ENCODE results near the gene PSAT1.

PSAT1 gene

DNA sequence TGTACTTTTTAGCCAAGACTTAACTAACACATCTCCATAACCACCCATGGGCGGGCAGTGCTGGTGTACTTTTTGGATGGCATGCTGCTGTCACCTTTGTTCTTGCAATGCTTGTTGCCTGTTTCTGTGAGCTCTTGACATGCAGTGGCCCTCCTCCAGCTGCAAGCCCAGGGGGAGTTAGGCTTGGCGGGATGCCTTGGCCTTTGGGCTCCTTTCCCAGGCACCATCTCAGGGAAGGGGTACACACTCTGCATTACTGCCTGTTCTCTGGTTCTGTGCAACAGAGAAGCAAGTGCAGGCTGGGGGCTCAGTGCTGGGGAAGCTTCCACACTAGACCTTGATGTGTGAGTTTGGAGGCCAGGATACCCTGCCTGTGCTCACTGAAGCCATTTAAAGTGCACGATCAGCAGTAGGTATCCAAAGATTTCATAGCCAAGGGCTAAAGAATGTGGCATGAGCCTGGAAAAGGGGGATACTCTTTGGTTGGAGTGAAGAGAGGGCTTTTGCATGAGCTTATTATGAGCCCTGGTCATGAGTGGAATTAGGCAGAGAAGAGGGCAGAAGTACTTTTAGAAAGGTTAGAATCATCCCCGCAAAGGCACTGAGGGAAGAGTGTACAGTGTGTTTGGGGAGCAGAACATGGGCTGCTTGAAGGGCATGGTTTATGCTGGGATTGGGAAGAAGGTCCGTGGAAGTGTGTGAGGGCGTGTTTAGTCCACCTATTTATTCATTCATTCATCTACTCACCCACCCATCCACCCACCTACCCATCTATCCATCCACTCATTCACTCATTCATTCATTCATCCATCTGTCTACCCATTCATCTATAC is 22.5 kb downstream of the PSAT1 start:
- DNase-seq, result no peak

GRCh38 chr9:78320030-78320693 is 23.2 kb downstream of the PSAT1 start:
- no peak for DNase-seq

DNA sequence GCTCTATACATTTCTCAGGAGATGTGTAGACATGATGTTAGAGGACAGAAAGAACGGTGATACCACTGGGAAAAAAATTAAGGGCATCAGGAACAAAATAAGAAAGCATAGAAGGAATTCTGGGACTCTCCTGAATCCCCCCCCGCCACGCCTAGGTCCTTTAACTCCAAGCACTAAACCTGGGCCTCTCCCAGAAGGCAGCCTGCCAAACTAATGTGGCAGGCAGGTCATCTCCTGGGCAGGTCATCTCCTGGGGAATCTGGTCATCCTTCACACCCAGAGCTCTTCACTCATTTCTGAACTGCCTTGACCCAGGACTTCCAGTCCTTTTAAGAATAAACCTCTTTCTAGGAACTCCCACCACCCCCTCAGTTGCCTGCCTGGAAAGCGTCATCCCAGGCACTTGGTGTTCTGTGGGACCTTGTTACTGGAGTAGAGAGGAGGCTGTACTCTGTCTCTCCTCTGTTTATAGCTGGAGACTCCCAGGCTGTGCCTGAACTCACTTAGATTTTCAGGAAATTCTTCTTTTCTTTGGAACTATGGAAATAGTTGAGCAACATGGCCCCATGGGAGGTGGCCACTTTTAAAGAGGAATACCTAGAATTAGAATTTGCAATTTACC is 24.1 kb downstream of the PSAT1 start:
- DNase-seq, result no peak

GRCh38 chr9:78321505-78321904 is 24.6 kb downstream of the PSAT1 start:
- DNase-seq, result no peak

- DNase-seq, result no peak
Observed at GRCh38 chr9:78324068-78324650, 27.2 kb downstream of the PSAT1 start.

DNA sequence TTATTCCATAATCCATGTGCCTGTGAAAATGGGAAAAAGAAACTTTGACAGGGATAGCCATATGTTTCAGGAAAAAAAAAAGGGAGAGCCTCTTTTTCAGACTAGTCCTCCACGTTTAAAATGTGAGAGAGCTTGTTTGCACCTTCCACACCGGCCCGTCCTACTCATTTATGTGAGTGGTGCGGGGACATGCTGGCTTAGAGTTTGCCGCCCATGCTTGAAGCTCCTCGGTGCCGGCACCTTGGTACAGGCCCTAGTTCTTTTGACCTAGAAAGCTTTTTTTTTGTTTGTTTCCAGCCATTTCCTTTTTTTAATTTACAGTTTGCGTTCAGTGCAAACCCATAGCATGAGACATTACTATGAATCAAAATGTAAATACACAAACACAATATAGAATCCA is 27.8 kb downstream of the PSAT1 start:
- DNase-seq, result no peak

GRCh38 chr9:78325343-78325742 is 28.4 kb downstream of the PSAT1 start:
- DNase-seq, result peak; percentile 87

DNA sequence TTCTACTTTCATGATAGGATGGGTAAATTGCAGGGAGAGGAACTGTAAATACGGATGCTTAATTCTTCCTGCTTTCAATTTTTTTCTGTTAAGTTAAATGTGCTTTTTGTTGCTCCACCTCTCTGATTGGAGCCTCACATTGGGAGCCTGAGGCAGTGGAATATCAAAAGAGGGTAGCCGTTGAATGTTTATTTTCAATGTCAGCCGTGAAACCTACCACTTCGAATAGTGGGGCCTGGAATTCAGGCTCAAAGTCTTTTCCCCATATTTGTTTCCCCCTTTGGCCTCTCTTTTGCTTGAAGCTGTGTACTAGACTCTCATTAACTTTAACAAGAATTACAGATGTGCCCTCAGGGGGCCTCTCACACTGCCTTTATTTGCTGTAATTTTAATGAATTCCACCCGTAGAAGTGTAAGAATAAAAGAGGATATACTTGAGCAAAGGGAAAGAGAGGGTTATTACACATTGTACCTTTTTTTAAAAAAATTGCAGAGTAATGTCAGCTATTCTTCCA is 29.0 kb downstream of the PSAT1 start:
- no peak for DNase-seq

- DNase-seq, result no peak
Observed at GRCh38 chr9:78326564-78326963, 29.6 kb downstream of the PSAT1 start.

GRCh38 chr9:78332381-78332780 is 35.5 kb downstream of the PSAT1 start:
- DNase-seq, result no peak

DNA sequence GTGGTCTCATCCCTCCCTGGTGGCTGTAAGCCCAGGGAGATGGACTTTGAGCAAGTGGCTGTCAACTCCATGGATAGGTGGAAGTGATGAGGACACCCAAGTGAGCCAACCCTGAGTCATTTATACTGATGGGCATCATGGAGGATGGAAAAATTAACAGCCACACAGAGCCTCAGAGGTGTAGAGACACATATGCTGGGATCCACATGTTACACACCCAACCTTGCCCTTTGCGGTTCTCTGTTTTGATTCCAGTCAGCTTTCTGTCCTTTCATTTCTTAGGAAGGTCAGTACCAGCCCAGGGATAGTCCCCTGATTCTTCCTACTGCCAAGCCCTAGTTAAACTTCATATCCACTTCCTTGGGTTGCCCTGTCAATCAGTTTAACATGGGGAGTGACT is 51.9 kb downstream of the PSAT1 start:
- no peak for DNase-seq

DNA sequence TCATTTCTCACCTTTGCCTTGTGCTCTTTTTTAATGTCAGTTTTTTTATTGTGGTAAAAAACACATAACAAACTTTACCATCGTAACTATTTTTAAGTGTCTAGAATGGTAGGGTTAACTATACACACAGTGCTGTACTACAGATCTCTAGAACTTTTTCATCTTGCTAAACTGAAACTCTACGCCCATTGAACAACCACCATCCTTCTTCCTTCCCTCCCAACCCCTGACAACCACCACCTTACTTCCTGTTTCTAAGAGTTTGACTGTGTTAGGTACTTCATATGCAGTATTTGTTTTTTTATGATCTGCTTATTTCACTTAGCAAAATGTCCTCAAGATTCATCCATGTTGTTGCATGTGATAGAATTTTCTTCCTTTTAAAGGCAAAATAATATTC is 54.9 kb downstream of the PSAT1 start:
- no peak for DNase-seq

GRCh38 chr9:78354324-78354973 is 57.5 kb downstream of the PSAT1 start:
- DNase-seq, result no peak

GRCh38 chr9:78354989-78355388 is 58.1 kb downstream of the PSAT1 start:
- DNase-seq, result no peak

DNA sequence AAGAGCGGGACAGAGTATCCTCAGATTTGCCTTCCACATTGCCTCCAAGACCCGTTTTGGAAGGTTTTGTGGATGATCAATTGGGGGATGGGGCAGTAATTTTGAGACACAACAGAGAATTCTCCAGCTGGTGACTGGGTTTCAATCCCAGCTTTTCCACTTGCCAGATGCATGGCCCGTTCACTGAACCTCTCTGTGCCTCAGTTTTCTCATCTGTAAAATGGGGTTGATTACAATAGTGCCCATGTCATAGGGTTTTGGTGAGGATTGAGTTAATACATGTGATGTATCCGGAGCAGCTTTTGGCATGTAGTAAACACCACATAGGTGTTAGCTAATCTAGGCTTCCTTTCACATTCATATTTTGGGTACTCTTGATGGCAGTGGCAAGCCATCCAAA is 59.7 kb downstream of the PSAT1 start:
- no peak for DNase-seq

- no peak for DNase-seq
Observed at GRCh38 chr9:78357165-78357873, 60.4 kb downstream of the PSAT1 start.

DNA sequence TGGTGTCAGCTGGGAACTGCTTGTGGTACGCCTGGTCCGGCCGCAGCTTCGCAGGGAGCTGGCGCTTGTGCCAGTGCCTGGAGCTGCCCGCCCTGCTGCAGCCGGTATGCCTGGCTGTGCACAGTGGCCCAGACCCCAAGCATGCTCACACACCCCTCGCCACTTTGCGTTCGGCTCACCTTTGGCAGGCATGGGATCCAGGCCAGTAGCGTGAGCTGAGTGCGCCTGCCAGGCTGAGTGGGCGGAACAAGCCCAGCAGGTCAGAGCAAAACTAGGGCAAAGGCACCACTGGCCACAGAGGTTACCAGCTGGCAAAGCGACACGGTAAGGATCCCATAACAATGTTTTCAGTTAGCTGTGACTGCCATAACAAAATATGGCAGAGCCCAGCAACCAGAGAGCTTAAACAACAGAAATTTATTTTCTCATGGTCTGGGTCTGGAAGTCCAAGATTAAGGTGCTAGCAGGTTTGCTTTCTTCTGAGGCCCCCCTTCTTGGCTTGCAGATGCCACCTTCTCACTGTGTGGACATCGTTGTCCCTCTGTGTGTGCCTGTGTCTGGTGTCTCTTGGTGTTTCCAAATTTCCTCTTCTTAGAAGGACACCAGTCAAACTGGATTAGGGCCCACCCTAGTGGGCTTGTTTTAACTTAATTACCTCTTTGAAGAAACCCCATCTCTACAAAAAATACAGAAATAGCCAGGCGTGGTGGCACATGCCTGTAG is 61.6 kb downstream of the PSAT1 start:
- no peak for DNase-seq

- no peak for DNase-seq
Observed at GRCh38 chr9:78363221-78363620, 66.3 kb downstream of the PSAT1 start.

DNA sequence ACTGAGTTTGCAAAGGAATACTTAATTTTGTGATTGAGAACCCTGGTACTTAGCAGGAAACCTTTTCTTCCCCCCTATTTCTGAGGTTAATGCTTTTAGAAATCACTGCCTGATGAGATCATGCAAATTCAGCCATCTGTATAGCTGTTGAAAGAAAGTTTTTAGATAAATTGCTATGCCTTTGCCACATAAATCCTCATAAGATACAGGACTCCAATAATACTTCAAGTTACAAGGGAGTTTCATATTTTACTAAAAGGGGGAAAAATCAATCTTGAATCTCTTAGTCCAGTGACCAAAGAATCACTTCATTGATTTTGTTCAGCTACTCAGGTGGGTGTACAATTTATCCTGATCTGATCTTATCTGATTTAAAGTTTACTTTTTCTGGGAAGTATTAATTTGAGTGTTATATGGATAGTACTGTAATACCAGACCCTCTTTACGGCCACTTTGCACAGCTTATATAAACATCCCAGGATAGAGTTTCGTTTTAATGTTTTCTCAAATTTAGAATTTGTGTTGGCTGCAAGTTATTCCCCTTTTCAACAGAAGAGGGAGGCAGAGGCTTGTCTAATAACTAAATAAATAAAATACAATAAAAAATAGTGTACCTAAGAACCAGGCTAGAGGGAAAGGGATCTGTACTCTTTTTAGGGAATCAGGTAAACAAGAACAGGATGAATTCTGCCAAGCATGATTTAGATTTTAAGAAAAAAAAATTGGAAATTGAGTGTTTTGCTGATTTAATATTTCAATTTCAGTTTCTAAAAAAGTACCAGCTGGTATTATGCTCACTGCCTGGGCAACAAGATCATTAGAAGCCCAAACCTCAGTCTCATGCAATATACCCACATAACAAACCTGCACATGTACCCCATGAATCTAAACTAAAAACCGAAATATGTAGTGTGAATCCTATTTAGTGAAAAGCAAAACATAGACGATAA is 69.1 kb downstream of the PSAT1 start:
- DNase-seq, result peak; percentile 48

DNA sequence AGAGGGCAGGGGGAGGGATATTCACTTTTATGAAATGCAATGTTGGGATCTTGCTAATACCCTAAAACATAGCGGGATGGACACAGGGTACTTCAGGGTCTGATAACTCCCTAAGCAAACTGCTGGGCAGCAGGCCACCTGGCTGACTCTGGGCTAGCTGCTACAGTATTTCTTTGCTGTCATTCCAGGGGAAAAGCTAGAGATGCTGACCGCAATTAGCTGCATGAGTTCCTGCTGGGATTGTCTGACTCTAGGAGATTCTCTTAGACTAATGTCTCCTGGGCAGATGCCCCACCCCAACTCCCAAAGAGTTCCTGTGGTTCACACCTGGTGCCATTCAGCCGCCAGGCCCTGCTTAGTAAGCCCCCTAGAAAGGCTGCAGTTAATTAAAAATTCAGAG is 69.9 kb downstream of the PSAT1 start:
- no peak for DNase-seq

Data from hematopoietic multipotent progenitor cell treated with erythropoietin and hydrocortisone succinate and interleukin-3 and kit ligand, for 6 days (in vitro differentiated cells).